ENCODE data around the gene ALDH4A1. TPM values are rescaled to one million over a fixed set of nuclear protein-coding genes. Genes with fewer than 3 reads are reported as not detected.

The ALDH4A1 gene
- total and polyA plus RNA-seq, 2 of the 4 experiments (the other 2 are of a cell fraction) = 8.6 to 21.1 TPM

Small RNAs within 50 kb of the gene (microRNA-seq; reads per million reads assigned to microRNA genes)
- 0 reads per million in 2 experiments for gene MIR1290 (ENCODE audit: insufficient read depth in 1 of 2, insufficient read length in 1 of 2, unreplicated experiment in 1 of 2)
- gene MIR4695 (ENCODE audit: insufficient read depth in 1 of 2, insufficient read length in 1 of 2, unreplicated experiment in 1 of 2) = 0 to 0.37 reads per million in 2 experiments

Small RNAs within 50 kb of the gene (small RNA-seq; reads per million reads assigned to genes)
- gene MIR1290 = 0 reads per million in 5 experiments
- 0 reads per million in 5 experiments for gene MIR4695

Other genes with a start within 250 kb of the ALDH4A1 start
- gene TAS1R2, start 42.9 kb downstream of the ALDH4A1 start, total RNA-seq (2012; rRNA removed) = not detected in 2 replicates
- not detected in 2 replicates for gene TAS1R2, start 42.9 kb downstream of the ALDH4A1 start, polyA plus RNA-seq (2012; rRNA removed)
- 13.6 and 14.5 TPM in 2 replicates for gene IFFO2, start 54.1 kb upstream of the ALDH4A1 start, total RNA-seq (2012; rRNA removed)
- 18.1 and 18.2 TPM in 2 replicates for gene IFFO2, start 54.1 kb upstream of the ALDH4A1 start, polyA plus RNA-seq (2012; rRNA removed)